Endothelial cell (in vitro differentiated cells): Measurements from ENCODE around the gene ZNF827. TPM values are rescaled to one million over a fixed set of nuclear protein-coding genes. Genes with fewer than 3 reads are reported as not detected.

Experiments used
- DNase-seq: peaks from one replicate; pipeline ENCODE4 v3.0.0; 2021; ENCODE audit warnings: low spot score
- H3K27ac Mint-ChIP-seq: one replicate; pipeline ENCODE4 v1.8.0; 2021; ENCODE audit warnings: mixed read lengths, inconsistent platforms; ENCODE audit not compliant: unreplicated experiment
- H3K27me3 Mint-ChIP-seq: one replicate; pipeline ENCODE4 v1.8.0; 2021; ENCODE audit warnings: mild to moderate bottlenecking, moderate library complexity, mixed read lengths, inconsistent platforms; ENCODE audit not compliant: unreplicated experiment
- H3K36me3 Mint-ChIP-seq: one replicate; pipeline ENCODE4 v1.8.0; 2021; ENCODE audit warnings: mild to moderate bottlenecking, low read depth, mixed read lengths, inconsistent platforms; ENCODE audit not compliant: unreplicated experiment
- H3K4me1 Mint-ChIP-seq: one replicate; pipeline ENCODE4 v1.8.0; 2021; ENCODE audit warnings: mild to moderate bottlenecking, mixed read lengths, inconsistent platforms; ENCODE audit not compliant: unreplicated experiment
- H3K4me3 Mint-ChIP-seq: one replicate; pipeline ENCODE4 v1.8.0; 2021; ENCODE audit warnings: mild to moderate bottlenecking, mixed read lengths, inconsistent platforms; ENCODE audit not compliant: unreplicated experiment
- H3K9me3 Mint-ChIP-seq: one replicate; pipeline ENCODE4 v1.8.0; 2021; ENCODE audit warnings: mixed read lengths, inconsistent platforms; ENCODE audit not compliant: unreplicated experiment
- total RNA-seq: library from RNA; stranded (reverse); fragmentation: NEBNext Ultra II Directional; extraction: Animal tissue kit (Norgen Biotek cat#: 25700); gene quantifications from one replicate; pipeline ENCODE4 v1.2.1, GENCODE V29; 2021; ENCODE audit not compliant: unreplicated experiment
- TF ChIP-seq, protein P1 (sequence below): fragments of 200-600 bp; sonication (generic); IDR thresholded peaks from one replicate; pipeline ENCODE4 v1.5.0; 2021; ENCODE audit warnings: antibody characterized with exemption; ENCODE audit not compliant: unreplicated experiment

The ZNF827 gene
- total RNA-seq, 1 donor from 2014 or later = 22.8 TPM

DNA sequence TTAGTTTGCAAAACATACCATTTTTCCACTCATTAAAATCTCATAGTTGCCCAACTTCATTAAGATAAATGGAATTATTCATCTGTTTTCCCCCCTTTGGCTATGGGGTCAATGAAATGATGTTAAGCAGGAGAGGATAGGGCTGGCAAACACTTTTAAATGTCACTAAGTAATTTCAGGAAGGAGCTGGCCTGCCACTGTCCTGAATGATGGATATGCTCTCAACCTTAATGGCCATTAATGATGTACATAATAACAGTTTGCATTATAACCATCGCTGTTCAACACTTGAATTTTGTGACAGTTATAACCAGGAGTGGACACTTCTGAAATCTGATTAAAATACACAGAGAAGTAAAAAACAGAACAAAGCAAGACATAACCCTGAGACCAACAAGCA lies 181.4 kb downstream of the ZNF827 start:
- H3K9me3 Mint-ChIP-seq = no peaks in the 10 kb centered on the region
- TF ChIP-seq, protein P1, sequence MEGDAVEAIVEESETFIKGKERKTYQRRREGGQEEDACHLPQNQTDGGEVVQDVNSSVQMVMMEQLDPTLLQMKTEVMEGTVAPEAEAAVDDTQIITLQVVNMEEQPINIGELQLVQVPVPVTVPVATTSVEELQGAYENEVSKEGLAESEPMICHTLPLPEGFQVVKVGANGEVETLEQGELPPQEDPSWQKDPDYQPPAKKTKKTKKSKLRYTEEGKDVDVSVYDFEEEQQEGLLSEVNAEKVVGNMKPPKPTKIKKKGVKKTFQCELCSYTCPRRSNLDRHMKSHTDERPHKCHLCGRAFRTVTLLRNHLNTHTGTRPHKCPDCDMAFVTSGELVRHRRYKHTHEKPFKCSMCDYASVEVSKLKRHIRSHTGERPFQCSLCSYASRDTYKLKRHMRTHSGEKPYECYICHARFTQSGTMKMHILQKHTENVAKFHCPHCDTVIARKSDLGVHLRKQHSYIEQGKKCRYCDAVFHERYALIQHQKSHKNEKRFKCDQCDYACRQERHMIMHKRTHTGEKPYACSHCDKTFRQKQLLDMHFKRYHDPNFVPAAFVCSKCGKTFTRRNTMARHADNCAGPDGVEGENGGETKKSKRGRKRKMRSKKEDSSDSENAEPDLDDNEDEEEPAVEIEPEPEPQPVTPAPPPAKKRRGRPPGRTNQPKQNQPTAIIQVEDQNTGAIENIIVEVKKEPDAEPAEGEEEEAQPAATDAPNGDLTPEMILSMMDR = no peak
- H3K36me3 Mint-ChIP-seq = peaks cover 15% of the 10 kb centered on the region
- no peak overlapping the region for H3K27ac Mint-ChIP-seq
- DNase-seq = no peak
- H3K4me1 Mint-ChIP-seq = no peaks in the 10 kb centered on the region
- peaks cover 8% of the 10 kb centered on the region for H3K27me3 Mint-ChIP-seq
- no peak overlapping the region for H3K4me3 Mint-ChIP-seq

DNA sequence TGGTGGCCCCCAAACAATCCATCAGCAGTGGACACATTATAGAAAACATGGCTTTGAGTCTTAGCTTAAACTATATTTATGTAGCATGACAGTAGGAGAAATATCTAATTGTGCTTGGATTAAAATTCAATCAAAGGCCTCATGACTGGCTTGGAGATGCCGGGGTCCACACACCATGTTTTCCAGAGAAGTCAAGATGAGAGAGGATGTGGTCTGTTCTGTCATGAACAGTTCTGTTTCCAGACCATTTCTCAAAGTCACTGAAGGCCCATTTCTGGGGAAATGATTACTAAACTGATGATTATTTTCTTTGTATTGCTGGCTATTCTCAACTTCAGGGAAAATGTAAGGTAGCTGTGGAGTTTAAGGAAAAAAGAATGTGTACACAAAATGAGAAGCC lies 182.4 kb downstream of the ZNF827 start:
- no peaks in the 10 kb centered on the region for H3K9me3 Mint-ChIP-seq
- DNase-seq = no peak
- TF ChIP-seq, protein P1 = no peak
- H3K4me3 Mint-ChIP-seq = no peak overlapping the region
- H3K4me1 Mint-ChIP-seq = no peaks in the 10 kb centered on the region
- H3K36me3 Mint-ChIP-seq = peaks cover 12% of the 10 kb centered on the region
- H3K27me3 Mint-ChIP-seq = peaks cover 4% of the 10 kb centered on the region
- no peak overlapping the region for H3K27ac Mint-ChIP-seq

DNA sequence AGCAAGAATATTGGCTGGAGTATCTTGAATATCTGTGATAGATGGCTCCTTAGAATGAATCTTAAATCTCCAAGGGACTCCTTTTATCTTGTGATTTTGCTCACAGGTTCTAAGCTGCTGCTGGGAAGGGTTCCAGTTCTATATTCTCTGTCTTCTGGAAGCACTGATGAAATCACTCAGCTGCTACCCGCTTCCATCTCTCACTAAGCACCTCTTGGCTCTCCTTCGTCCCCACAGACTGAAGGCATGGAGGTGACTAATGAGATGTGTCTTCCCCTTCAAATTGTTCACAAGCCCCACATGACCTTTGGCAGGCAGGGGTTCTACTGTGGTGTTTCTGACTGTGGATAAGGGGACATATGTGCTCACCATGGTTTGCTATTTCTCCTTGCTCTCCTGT lies 182.8 kb downstream of the ZNF827 start:
- Mint-ChIP-seq H3K27ac (no peak overlapping the region), H3K4me1 (no peaks in the 10 kb centered on the region), H3K4me3 (no peak overlapping the region), H3K36me3 (peaks cover 11% of the 10 kb centered on the region), H3K27me3 (peaks cover 4% of the 10 kb centered on the region), H3K9me3 (no peaks in the 10 kb centered on the region)
- TF ChIP-seq, protein P1 = no peak
- no peak for DNase-seq

DNA sequence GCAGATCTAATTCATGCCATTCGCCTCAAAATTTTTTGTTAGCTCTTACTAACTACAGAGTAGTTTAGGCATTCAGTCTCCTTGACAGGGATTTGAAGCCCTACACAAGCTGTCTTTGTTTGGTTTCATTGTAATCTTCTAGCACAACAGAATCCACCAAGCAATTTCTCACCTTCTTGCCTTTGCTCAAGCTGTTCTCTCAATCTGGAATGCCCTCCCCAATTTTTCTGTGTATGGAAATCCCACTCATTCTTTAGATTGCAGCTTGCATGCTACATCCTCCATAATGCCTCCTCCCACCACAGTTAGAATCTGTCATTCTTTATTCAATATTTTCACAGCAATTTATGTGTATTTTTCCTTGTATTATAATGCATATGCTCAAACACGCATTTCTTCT lies 195.0 kb downstream of the ZNF827 start:
- no peak for DNase-seq
- Mint-ChIP-seq H3K4me3 (no peak overlapping the region), H3K36me3 (no peaks in the 10 kb centered on the region), H3K27me3 (no peaks in the 10 kb centered on the region), H3K9me3 (no peaks in the 10 kb centered on the region), H3K27ac (no peak overlapping the region), H3K4me1 (no peaks in the 10 kb centered on the region)
- TF ChIP-seq, protein P1 = no peak

DNA sequence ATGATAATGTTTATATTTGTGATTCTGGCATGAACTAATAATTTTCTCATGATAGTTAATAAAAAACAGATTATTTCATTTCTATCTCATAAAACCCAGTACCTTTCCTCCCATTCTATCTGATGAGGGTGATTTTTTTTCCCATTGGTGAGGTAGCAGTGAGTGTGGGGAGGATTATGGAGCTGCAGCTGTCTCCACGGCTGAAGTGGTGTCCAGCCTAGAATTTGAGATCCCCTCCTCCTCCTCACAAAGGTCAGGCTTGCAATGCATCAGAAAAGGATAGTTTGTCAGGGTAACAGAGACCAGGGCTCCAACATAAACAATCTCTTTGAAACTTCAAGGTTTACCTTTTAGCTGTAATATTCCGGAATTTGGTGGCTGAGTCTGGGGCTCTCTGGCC lies 197.8 kb downstream of the ZNF827 start:
- no peaks in the 10 kb centered on the region for H3K9me3 Mint-ChIP-seq
- no peaks in the 10 kb centered on the region for H3K4me1 Mint-ChIP-seq
- DNase-seq = no peak
- no peak overlapping the region for H3K4me3 Mint-ChIP-seq
- TF ChIP-seq, protein P1 = no peak
- H3K27ac Mint-ChIP-seq = no peak overlapping the region
- H3K36me3 Mint-ChIP-seq = no peaks in the 10 kb centered on the region
- H3K27me3 Mint-ChIP-seq = no peaks in the 10 kb centered on the region
